HG03045 (cell line): ENCODE measurements around the gene CRLF3.
A peak's percentile ranks its signal among the peaks of the same experiment; 100 is the strongest.
"Not testable (repeated sequence)": the region's sequence is repeated elsewhere in the genome, so short reads cannot be mapped to it uniquely, and the experiment has no call there.

Experiments
- ATAC-seq: cut with Tn5 transposase; IDR thresholded peaks from one replicate; pipeline ENCODE4 v1.9.1; 2021; ENCODE audit warnings: mild to moderate bottlenecking, moderate library complexity; ENCODE audit not compliant: unreplicated experiment

CRLF3 gene

DNA sequence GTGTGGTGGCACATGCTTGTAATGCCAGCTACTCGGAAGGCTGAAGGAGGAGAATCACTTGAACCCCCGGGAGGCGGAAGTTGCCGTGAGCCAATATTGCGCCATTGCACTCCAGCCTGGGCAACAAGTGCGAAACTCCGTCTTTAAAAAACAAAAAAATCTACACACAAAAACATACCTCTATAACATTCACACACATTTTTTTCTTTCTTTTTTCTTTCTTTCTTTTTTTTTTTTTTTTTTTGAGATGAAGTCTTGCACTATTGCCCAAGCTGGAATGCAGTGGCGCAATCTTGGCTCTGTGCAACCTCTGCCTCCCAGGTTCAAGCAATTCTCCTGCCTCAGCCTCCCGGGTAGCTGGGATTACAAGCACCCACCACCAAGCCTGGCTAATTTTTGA lies 9.6 kb downstream of the CRLF3 start:
- not testable (repeated sequence) for ATAC-seq

DNA sequence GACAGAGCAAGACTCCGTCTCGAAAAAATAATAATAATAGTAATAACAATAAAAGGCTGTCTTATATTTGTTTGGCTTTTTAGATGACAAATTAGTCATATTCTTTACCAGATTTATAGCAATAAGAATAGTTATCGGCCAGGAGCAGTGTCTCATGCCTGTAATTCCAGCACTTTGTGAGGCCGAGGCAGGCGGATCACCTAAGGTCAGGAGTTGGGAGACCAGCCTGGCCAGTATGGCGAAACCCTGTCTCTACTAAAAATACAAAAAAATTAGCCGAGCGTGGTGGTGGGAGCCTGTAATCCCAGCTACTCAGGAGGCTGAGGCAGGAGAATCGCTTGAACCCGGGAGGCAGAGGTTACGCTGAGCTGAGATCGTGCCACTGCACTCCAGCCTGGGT lies 10.3 kb downstream of the CRLF3 start:
- ATAC-seq = not testable (repeated sequence)

DNA sequence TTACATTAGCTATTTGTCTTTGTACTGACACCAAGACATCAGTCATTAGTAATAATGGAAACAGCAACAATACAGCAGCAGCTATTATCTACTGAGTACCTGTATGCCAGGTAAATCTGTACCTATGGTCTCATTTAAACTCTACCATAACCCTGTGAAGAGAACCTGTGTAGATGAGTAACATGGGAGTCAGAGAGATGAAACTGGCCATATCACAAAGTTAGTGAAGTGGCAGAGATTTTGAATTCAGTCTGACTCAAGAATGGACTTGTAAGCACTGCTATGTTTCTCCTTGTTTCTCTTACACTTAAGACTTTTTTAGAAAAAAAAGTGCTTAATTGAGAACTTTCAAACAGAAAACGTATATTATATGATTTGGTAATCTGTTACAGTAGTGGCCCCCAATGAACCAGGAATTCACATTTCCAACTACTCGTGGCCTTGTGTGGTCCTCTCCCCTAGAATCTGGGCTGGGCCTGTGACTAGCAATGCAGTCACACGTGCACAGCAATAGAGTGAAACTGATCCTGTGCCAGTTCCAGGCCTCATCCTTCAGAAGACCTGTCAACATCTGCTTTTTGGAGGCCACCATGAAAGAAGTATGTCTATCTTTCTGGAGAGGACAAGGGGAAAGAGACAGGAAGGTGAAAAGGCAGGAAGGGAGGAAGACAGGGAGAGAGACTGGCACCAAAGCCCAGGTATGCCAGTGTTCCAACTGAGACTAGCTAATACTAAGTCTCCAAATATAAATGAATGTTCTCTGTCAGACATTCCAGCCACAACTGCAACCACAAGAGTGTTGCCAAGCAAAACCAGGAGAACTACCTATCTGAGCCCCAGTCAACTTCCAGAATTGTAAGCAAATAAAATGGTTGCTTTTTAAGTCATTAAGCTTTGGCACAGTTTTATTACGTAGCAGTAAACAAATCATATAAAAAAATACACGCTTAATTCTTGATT lies 12.0 kb downstream of the CRLF3 start:
- ATAC-seq = no peak

DNA sequence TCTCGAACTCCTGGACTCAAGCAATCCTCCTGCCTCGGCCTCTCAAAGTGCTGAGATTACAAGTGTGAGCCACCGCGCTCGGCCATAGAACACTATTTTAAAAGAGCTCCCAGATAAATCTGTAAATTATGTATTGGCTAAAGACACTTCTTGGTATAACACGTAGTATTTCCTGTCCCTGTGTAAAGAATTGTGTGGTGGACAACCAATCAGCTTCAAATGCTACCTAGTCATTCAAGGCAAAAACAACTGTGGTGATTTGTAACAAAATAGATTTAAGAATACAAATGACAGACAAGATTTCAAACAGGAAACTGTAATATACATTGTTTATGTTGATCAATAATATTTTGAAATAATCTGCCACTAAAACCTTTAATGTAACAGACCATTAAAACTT lies 14.6 kb downstream of the CRLF3 start:
- ATAC-seq = no peak

DNA sequence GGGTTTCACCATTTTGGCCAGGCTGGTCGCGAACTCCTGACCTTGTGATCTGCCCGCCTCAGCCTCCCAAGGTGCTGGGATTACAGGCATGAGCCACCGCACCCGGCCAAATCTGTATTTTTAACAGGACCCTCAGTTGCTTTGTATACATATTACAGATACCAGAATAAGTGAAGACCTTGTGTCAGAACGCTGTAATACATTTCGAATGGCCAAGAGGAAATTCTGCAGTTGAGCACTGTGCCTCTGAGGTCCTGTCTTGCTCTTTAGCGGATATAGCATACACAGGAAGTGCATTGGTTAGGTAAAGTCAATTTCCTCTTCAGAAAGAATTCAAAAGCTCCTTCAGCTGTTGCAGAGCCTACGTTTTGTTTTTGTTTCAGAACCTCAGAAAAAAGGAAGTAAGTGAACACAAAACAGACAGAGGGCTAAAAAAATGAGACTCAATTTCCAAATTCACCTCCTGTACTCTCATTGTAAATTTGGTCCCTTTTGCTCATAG lies 15.7 kb downstream of the CRLF3 start:
- ATAC-seq = peak; percentile 71

DNA sequence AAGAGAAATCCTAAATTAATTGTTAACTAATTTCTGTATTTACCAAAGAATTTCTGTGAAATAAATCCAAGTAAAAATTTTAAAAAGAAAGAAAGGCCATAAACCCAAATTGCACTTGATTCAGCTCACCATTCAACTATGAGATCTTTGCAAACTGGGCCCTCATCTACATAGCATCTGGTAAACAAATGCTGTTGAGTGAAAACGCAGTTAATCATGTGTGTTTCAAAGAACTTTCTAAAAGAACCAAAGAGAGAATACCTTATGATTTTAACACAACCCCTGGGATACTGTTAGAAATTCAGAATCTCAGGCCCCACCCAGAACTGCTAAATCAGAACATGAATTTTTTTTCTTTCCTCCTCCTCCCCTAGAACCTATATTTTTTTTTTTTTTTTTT lies 16.6 kb downstream of the CRLF3 start:
- no peak for ATAC-seq

DNA sequence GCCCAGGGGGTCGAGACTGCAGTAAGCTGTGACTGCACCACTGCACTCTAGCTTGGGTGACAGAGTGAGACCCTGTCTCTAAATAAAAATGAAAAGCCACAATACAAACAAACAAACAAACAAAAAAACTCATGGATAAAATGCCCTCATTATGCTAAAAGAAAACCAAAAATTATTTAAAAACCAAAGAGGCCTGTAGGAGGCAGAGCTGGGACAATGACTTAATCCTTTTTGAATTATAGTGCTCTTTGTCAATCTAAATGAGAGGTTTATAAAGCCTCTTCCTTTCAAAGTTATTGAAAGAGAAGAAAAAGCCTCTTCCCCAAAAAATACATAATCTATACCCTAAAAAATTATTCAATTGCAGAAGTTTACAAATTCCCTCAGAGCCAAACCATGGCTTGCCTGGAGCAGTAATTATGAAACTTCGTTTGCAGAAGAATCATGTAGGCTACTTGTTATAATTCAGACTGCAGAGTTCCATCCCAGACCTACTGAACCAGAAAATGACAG lies 18.5 kb downstream of the CRLF3 start:
- no peak for ATAC-seq

DNA sequence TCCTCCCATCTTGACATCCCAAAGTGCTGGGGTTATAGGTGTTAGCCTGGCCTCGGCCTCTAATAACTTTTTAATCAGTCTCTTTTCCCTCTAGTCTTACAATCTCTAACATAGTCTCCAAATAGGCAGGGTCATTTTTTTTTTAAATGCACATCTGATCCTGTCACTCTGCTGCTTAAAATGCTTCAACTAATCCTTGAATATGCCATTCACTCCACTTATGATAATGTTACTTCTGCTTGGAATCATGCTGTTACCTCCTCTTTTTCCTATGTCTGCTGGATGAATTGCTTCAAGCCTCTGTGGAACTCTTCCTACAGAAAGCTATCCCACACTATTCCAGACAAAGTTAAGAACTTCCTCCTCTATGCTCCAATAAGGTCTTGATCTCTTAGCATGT lies 22.8 kb downstream of the CRLF3 start:
- no peak for ATAC-seq

DNA sequence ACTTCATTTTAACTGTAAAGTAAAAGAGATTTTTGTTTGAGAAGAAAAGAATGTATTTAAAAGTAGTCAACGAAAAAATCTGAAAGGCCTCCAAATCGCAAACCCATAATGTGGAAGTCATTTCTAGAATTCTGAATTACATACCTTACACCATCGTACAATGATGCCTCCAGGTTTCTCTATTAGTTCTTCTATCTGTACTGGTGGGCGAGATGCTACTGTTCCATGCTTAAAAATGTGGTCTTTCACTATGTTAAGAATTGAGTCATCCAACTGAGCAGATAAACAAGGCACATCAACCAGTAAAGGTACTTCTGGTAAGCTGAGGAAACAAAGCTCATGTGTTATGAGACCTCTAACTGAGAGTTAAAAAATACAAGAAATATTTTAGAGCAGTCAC lies 28.5 kb downstream of the CRLF3 start:
- no peak for ATAC-seq

DNA sequence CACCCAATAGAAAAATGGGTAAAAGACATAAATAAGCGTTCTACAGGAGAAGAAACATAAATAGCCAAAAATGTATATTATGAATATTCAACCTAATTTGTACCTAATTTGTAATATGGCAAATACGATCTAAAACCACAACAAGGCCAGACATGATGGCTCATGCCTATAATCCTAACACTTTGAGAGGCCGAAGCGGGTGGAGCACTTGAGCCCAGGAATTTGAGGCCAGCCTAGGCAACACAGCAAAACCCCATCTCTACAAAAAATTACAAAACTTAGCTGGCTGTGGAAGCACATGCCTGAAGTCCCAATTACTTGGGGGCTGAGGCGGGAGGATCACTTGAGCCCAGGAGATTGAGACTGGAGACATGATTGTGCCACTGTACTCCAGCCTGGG lies 30.1 kb downstream of the CRLF3 start:
- no peak for ATAC-seq

DNA sequence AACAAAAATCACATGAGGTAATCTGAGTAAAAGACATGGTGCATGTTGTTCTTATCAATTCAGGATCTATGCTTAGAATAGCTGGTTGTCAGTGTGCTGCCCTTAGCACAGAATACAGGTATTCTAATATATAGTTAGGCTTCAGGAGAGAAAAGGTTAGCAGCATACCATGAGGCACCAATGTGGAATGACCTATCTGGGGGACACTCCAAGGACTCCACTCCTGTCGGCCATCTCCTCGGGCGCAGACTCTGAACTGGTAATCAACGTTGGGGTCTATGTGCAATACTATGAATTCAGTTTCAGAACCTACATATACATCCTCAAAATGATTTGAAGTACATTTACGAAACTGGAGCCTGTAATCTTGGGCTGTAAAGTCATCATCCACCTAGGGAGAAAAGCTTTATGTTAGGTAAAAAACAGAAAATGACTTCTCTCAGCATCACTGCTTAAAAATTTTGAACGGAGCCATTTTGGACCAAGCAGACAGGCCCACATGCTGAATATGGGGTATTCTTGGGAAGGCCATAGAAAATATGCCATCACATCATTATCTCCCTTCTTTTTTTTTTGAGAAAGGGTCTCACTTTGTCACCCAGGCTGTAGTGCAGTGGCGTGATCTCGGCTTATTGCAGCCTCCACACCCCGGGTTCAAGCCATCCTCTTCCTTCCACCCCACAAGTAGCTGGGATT lies 31.1 kb downstream of the CRLF3 start:
- ATAC-seq = no peak

DNA sequence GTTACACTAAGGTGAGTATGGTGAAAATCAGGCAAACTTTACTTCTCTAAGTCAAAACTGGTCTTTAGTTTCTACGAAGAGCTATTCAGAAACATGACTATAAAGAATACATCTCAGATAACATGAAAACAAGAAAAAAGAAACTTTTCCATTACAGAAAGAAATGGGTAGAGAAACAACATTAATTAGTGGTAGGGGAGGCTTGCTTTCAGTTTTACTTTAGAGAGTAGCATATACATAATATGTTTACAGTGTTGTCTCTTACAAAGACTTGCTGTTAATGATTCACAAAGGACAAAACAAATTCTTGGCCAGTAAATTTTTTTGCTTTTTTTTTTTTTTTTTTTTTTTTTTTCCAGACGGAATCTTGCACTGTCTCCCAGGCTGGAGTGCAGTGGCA lies 34.2 kb downstream of the CRLF3 start:
- ATAC-seq = no peak

DNA sequence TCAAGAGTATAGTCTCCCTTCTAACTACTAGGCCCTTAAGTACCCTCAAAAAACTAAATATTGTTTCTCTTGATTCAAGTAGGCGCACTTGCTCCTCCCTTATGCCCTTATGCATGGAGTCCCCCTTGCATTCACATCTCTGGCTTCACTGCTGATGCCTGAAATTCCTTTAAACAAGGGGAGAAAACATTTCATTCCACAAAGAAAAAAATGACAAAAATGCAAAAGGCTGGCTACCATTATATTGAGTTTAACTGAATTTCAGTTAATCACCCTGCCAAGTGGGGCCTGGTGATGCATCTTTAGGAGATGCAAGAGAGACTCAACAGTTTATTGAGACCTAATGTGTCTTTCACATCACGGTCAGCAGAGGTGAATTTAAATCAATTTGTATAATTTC lies 35.6 kb downstream of the CRLF3 start:
- ATAC-seq = no peak

DNA sequence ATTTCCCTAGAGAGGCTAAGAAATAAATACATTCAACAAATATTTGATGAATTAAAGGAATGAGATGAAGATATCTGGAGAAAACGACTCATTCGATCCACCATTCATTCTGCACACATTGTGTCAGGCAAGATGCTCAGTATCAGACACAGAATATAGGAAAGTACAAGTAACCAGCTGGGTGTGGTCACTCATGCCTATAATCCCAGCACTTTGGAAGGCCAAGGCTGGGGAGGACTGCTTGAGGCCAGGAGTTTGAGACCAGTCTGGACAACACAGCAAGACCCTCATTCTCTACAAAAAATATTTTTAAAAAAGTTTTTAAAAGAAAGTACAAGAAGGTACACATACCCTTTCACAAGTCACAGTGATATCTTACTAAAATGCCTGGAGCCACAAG lies 42.3 kb downstream of the CRLF3 start:
- no peak for ATAC-seq

DNA sequence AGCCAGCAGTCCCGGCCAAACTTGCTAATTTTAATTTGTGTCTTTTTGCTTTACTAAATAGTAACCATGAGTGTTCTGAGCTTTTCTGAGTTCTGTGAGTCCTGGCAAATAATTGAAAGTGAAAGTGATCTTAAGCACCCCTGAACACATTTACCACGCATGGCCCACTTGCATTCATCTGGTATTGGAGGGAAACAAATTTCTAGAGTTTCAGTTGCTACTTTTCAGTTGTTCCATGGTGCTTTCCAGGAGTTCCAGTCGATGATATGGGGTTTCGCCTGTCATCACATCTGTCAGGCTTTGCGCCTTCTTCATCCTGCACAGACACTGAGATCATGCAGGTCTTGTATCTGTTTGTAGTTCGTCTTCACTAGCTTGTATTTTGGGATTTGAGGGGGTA lies 44.1 kb downstream of the CRLF3 start:
- ATAC-seq = no peak

DNA sequence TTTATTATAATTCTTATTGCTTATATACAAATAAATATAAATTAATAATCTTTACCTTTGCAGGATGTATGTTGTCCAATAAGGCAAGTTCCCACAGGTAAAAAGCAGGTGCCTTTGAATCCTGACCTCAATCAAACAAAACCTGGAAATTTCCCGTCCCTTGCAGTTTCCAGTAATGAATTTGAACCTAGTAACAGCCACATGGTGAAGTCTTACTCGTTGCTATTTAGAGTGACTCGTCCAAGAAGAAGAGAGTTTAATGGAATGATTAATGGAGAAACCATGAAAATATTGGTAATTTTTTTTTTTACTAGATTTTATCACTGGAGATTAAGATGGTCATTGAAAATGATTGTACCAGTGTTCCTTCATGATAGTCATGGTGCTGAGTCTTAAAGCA lies 55.7 kb downstream of the CRLF3 start:
- ATAC-seq = not testable (repeated sequence)

DNA sequence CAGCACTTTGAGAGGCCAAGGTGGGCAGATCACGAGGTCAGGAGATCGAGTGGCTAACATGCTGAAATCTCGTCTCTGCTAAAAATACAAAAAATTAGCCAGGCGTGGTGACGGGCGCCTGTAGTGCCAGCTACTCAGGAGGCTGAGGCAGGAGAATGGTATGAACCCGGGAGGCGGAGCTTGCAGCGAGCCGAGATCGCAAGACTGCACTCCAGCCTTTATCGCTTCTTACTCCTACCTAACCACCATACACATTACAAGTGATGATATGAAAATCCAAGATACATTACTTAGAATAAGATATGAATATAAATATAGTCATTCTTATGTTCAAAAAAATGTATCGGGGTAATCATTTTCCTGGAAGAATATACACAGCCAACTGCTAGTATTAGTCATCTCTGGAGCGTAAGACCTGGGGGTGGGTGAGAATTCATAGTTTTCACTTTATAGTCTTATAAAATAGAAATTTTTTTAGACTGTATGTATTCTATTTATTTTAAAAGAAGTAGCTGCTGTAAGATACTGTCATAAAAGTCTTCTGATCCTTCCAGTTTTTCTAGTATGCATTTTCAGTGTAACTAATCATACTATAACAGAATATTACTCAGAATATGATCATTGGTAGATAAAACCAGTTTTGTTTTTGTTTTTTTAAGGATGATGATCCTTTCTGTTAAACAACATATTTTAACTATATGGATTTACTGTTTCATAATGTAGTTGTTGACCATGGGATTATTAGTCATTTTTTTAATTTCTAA lies 56.7 kb downstream of the CRLF3 start:
- ATAC-seq = not testable (repeated sequence)

DNA sequence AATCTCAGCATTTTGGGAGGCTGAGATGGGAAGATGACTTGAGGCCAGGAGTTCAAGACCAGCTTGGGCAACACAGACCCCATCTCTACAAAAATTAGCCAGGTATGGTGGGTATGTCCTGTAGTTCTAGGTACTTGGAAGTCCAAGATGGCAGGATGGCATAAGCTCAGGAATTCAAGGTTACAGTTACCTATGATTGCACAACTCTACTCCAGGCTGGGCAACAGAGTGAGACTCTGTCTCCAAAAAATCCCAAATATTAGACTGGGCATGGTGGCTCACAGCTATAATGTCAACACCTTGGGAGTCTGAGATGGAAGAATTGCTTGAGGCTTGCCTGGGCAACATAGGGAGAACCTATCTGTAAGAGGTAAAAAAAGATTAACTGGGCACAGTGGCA lies 63.4 kb downstream of the CRLF3 start:
- ATAC-seq = no peak

DNA sequence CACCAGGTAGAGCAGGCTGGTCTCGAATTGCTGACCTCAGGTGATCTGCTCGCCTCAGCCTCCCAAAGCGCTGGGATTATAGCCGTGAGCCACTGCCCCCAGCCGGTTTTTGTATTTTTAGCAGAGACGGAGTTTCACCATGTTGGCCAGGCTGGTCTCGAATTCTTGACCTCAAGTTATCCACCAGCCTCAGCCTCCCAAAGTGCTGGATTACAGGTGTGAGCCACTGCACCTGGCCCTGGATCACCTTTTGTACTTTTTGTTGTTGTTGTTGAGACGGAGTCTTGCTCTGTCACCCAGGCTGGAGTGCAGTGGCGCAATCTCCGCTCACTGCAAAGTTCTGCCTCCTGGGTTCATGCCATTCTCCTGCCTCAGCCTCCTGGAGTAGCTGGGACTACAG lies 71.2 kb downstream of the CRLF3 start:
- ATAC-seq = not testable (repeated sequence)

DNA sequence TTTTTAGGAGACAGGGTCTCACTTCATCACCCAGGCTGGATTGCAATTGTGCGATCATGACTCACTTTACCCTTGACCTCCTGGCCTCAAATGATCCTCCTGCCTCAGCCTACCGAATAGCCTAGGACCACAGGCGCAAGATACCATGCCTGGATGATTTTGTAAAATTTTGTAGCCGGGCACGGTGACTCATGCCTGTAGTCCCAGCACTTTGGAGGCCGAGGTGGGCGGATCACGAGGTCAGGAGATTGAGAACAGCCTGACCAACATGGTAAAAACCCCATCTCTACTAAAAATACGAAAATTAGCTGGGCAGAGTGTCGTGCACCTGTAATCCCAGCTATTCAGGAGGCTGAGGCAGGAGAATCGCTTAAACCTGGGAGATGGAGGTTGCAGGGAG lies 73.5 kb downstream of the CRLF3 start:
- not testable (repeated sequence) for ATAC-seq

DNA sequence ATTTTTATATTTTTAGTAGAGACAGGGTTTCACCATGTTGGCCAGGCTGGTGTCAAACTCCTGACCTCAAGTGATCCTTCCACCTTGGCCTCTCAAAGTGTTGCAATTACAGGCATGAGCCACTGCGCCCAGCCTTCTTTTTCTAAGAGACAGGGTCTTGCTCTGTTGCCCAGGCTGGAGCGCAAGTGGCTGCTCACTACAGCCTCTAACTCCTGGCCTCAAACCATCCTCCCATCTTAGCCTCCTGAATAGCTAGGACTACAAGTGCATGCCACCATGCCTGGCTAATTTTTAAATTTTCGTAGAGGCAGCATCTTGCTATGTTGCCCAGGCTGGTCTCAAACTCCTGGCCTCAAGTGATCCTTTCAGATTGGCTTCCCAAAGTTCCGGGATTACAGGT lies 76.9 kb downstream of the CRLF3 start:
- not testable (repeated sequence) for ATAC-seq
